ENCODE data around the gene LENG8. TPM values are rescaled to one million over a fixed set of nuclear protein-coding genes. Genes with fewer than 3 reads are reported as not detected.
"Not testable (repeated sequence)": the region's sequence is repeated elsewhere in the genome, so short reads cannot be mapped to it uniquely, and the experiment has no call there.

The LENG8 gene
- total RNA-seq, 1 donor from 2014 or later = 39.1 TPM

DNA sequence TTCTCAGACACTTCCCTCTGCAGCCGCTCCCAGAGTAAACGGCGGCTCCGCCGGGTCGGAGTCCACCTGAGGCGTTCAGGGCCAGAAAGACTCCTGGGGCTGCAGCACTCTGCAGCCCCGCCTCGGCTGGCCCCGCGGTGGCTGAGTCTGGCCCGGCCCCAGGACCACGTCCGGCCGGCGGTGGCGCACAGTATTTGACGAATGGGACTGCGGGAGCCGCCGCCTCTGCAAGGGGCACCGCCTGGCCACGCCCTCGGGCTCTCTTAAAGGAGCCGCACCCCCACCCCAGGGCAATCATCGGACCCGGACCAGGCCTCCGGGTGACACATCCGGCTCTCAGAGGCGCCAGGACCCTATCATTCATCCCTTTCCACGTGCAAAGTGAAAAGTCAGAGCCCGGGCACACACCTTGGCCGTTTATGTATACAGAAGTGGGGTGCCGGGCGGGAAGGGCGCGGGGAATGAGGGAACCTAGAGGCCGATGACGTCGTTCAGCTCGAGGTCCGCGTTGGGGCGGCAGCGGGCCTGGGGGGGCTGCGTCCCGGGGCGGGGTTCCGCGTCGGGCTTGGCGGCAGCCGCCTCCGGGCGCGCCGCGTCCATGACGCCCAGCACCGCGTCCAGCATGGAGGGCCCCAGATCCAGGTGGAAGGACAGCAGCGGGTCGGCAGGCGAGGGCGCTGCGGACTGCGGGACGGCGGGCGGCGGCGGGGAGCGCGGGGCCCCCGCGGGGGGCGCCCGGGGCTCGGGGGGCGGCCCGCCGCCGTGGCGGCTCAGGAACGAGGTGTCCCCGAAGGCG, 15.8 kb downstream of the LENG8 start:
- TF ChIP-seq, protein P1, sequence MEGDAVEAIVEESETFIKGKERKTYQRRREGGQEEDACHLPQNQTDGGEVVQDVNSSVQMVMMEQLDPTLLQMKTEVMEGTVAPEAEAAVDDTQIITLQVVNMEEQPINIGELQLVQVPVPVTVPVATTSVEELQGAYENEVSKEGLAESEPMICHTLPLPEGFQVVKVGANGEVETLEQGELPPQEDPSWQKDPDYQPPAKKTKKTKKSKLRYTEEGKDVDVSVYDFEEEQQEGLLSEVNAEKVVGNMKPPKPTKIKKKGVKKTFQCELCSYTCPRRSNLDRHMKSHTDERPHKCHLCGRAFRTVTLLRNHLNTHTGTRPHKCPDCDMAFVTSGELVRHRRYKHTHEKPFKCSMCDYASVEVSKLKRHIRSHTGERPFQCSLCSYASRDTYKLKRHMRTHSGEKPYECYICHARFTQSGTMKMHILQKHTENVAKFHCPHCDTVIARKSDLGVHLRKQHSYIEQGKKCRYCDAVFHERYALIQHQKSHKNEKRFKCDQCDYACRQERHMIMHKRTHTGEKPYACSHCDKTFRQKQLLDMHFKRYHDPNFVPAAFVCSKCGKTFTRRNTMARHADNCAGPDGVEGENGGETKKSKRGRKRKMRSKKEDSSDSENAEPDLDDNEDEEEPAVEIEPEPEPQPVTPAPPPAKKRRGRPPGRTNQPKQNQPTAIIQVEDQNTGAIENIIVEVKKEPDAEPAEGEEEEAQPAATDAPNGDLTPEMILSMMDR (conservative IDR thresholded peaks at IDR 0.05; ENCODE audit: low read depth, low read length) = no peak
- DNase-seq (ENCODE audit: low read depth) = no peak
- H3K4me3 ChIP-seq (ENCODE audit: low read depth, low read length) = peak overlapping the region; percentile 81

DNA sequence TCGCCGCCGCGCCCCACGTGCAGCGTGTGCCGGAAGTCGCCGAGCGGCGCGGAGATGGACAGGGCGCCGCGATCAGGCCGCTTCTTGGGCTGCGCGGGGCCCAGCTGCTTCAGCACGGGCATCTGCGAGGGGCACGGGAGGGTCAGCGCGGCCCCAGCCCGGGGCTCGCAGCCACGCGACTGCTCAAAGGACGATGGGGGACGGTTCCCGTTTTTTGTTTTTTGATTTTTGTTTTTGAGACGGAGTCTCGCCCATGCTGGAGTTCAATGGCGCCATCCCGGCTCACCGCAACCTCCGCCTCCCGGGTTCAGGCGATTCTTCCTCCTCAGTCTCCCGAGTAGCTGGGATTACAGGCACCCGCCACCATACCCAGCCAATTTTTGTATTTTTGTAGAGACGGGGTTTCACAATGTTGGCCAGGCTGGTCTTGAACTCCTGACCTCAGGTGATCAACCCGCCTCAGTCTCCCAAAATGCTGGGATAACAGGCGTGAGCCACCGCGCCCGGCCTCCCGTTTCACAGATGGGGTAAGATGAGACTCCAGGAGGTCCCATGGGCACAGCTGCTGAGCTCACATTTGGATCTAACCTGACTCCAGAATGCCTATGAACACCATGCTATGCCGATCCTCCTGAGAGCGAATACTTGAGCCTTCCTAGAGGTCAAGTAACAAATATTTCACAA, 16.6 kb downstream of the LENG8 start:
- no peak for DNase-seq (ENCODE audit: low read depth)
- H3K4me3 ChIP-seq (ENCODE audit: low read depth, low read length) = peak overlapping the region; percentile 81
- TF ChIP-seq, protein P1 (conservative IDR thresholded peaks at IDR 0.05; ENCODE audit: low read depth, low read length) = no peak

DNA sequence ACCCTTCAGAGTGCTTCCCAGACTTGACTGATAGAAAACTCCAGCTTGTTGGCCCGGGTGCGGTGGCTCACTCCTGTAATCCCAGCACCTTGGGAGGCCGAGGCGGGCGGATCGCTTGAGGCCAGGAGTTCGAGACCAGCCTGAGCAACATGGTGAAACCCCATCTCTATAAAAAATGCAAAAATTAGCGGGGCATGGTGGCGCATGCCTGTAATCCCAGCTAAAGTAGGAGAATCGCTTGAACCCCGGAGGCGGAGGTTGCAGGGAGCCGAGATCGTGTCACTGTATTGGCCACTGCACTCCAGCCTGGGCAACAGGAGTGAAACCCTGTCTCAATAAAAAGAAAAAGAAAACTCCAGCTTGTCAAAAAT, 17.1 kb downstream of the LENG8 start:
- not testable (repeated sequence) for DNase-seq (ENCODE audit: low read depth)

DNA sequence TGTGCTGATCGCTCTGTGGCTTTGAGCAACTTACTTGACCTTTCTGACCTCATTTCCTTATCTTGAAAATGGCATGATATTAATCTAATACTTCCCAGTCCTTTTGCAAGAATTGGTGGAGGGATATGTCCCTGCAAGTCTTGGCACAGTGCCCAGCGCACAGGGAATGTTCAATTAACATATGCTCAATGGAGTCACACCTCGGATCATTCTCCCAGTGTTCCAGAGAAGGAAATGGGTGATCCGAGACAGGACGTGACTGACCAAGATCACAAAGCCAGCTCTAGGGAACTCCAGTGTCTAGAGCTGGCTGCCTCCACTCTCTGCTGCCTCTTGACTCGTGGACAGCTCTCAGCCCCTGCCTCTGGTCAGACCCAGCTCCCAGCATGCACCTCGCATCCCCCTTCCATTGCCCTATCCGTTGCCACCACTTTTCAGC, 20.5 kb downstream of the LENG8 start:
- DNase-seq (ENCODE audit: low read depth) = no peak
- H3K4me3 ChIP-seq (ENCODE audit: low read depth, low read length) = no peak overlapping the region
- TF ChIP-seq, protein P1 (conservative IDR thresholded peaks at IDR 0.05; ENCODE audit: low read depth, low read length) = no peak

More for the DNA sequence above, 17.1 kb downstream of the LENG8 start:
- H3K4me3 ChIP-seq (ENCODE audit: low read depth, low read length) = not testable (repeated sequence)

DNA sequence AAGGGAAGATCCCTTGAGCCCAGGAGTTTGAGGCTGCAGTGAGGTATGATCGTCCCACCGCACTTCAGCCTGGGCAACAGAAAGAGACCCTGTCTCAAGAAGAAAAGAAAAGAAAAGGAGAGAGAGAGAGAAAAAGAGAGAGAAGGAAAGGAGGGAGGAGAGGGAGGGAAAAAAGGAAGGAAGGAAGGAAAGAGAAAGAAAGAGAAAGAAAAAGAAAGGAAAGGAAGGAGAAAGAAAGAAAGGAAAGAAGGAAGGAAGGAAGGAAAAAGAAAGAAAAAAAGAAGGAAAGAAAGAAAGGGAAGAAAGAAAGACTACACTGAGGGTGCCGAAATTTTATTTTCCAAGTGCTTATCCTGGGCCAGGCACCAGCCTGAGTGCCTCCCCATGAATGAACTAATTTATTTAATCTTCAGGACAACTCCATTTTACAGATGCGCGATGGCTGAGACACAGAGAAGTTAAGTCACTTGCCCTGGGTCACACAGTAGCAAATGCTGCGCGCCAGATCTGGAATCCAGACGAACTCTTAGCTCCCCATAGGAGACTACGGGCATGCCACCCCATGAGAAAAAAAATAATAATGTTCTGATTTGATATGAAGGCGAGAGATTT, 21.4 kb downstream of the LENG8 start:
- peak overlapping the region; percentile 56 for H3K4me3 ChIP-seq (ENCODE audit: low read depth, low read length)
- DNase-seq (ENCODE audit: low read depth) = no peak
- TF ChIP-seq, protein P1 (conservative IDR thresholded peaks at IDR 0.05; ENCODE audit: low read depth, low read length) = no peak

DNA sequence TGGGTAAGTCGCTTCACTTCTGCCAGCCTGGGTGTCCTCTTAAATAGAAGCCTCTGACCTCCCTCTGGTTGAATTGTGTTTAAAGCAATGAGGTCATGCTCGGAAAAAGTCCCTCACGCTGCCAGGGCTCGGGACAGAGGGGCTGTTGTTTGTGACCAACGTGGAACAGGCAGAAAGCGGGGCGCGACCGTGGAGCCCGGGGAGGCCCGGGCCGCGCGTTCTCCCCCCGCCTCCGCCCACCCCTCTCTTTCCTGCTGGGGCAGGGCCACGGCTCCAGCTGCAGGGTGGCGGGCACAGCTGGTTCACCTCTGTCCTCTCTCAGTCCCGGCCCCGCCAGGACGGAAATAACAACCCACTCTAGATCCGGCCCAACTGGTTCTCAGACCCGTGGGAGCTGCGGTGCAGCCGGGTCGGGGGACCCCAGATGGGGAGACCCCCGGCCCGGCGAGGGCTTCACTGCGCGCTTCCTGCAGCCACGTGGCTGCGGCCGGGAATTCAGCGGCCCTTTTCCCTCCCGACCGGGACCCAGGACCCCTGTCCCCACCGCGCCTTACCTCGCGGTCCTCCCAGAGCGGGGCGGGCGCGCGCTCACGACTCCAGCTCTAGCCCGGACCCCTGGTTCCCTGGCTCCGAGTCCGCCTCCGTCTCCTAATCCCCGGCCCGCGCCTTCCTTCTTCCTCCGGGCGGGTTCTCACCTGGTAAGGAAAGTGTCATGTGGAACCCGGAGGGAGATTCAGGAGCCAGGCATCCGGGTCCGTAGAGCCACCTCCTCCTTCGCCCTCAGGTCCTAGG, 22.2 kb downstream of the LENG8 start:
- H3K4me3 ChIP-seq (ENCODE audit: low read depth, low read length) = peak overlapping the region; percentile 56
- no peak for DNase-seq (ENCODE audit: low read depth)
- TF ChIP-seq, protein P1 (conservative IDR thresholded peaks at IDR 0.05; ENCODE audit: low read depth, low read length) = no peak
